GM12864 (cell line): Measurements from ENCODE around the gene OR56A5.

Source experiments
- DNase-seq: peaks from one replicate; pipeline ENCODE4 v3.0.0-alpha.2; 2011; ENCODE audit warnings: low read depth
- H3K4me3 ChIP-seq: 2 replicates; pipeline ENCODE4 v1.5.1; 2011; ENCODE audit warnings: mild to moderate bottlenecking, low read depth, low read length, control low read depth
- CTCF ChIP-seq: IDR thresholded peaks from 2 replicates; pipeline ENCODE4 v1.5.1; 2011; ENCODE audit warnings: low read depth, mild to moderate bottlenecking, moderate library complexity, low read length, control low read depth, inconsistent platforms; ENCODE audit errors: missing control alignments

OR56A5 gene

GRCh38 chr11:5994791-5995190 is 26.5 kb upstream of the OR56A5 start:
- no peak for TF ChIP-seq CTCF
- DNase-seq, result no peak
- H3K4me3 ChIP-seq, result no peak overlapping the region

GRCh38 chr11:5992604-5993251 is 24.4 kb upstream of the OR56A5 start:
- TF ChIP-seq CTCF, result peak; percentile 66
- H3K4me3 ChIP-seq, result no peak overlapping the region
- DNase-seq, result no peak

GRCh38 chr11:5992150-5992549 is 23.9 kb upstream of the OR56A5 start:
- TF ChIP-seq CTCF, result no peak
- DNase-seq, result no peak
- H3K4me3 ChIP-seq, result no peak overlapping the region

GRCh38 chr11:5989203-5989602 is 20.9 kb upstream of the OR56A5 start:
- no peak for DNase-seq
- TF ChIP-seq CTCF, result no peak

GRCh38 chr11:5986885-5987284 is 18.6 kb upstream of the OR56A5 start, which contains the start of gene OR52L1:
Gene OR52L1 (minus strand): TSS chr11:5986985. CDS start chr11:5986930, 55 bp downstream.
- H3K4me3 ChIP-seq, result no peak within 1 kb of the TSS
- DNase-seq, result no peak
- TF ChIP-seq CTCF, result no peak

More at GRCh38 chr11:5989203-5989602, 20.9 kb upstream of the OR56A5 start:
- H3K4me3 ChIP-seq, result no peak overlapping the region

- no peak for DNase-seq
Observed at GRCh38 chr11:5983443-5983842, 15.1 kb upstream of the OR56A5 start.

More at GRCh38 chr11:5983443-5983842, 15.1 kb upstream of the OR56A5 start:
- TF ChIP-seq CTCF, result peak; percentile 20
- H3K4me3 ChIP-seq, result no peak overlapping the region
